Prostate gland (tissue), 2 donors: ENCODE data around the gene MEX3D.

ENCODE experiments used
- POLR2A ChIP-seq: fragments of 450-650 bp; IDR thresholded peaks from one replicate; pipeline ENCODE4 v1.6.1; 2016; ENCODE audit warnings: antibody characterized with exemption, mild to moderate bottlenecking
- TF ChIP-seq, protein P1 (sequence below), 4 experiments: fragments of 200-600 bp in 2 of 4; fragments of 450-650 bp in 2 of 4; sonication (generic) in 2 of 4; IDR thresholded peaks; 1 replicate in 3 of 4; 2 replicates in 1 of 4; pipeline ENCODE4 v1.5.1; 2016 to 2019; ENCODE audit warnings: antibody characterized with exemption in 4 of 4, mild to moderate bottlenecking in 2 of 4, moderate library complexity in 2 of 4

DNA sequence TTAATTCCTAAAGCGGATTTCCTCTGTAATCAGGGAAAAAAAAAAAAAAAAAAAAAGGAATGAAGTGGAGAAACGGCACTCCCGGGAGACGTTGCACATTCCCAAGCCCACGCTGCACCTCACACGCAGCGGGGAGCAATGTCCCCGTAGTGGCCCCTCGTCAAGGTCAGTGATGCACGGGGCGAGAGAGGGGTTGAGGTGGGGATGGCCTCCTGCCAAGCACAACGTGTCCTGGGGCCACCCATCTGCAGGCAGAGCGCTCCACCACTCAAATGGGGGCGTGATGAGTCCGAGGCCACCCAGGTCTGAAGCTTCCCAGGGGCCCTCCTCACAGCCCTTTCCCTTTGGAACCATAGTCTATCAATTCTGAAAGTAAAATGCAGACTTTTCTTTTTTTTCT lies 29.1 kb downstream of the MEX3D start:
- TF ChIP-seq, protein P1, sequence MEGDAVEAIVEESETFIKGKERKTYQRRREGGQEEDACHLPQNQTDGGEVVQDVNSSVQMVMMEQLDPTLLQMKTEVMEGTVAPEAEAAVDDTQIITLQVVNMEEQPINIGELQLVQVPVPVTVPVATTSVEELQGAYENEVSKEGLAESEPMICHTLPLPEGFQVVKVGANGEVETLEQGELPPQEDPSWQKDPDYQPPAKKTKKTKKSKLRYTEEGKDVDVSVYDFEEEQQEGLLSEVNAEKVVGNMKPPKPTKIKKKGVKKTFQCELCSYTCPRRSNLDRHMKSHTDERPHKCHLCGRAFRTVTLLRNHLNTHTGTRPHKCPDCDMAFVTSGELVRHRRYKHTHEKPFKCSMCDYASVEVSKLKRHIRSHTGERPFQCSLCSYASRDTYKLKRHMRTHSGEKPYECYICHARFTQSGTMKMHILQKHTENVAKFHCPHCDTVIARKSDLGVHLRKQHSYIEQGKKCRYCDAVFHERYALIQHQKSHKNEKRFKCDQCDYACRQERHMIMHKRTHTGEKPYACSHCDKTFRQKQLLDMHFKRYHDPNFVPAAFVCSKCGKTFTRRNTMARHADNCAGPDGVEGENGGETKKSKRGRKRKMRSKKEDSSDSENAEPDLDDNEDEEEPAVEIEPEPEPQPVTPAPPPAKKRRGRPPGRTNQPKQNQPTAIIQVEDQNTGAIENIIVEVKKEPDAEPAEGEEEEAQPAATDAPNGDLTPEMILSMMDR (IDR thresholded peaks at IDR 0.05) = no peak
- TF ChIP-seq POLR2A = no peak
